GM23248 (cell line): ENCODE data around the gene TLCD4.

ENCODE experiments used
- EZH2 ChIP-seq: fragments of 200-600 bp; sonication (generic); IDR thresholded peaks from 2 replicates; pipeline ENCODE4 v1.6.1; 2018; ENCODE audit warnings: antibody characterized with exemption, mild to moderate bottlenecking; ENCODE audit not compliant: insufficient read depth, poor library complexity, severe bottlenecking
- EZH2phosphoT487 ChIP-seq: fragments of 200-600 bp; sonication (generic); IDR thresholded peaks from 2 replicates; pipeline ENCODE4 v1.6.1; 2018; ENCODE audit warnings: antibody characterized with exemption, moderate library complexity, mild to moderate bottlenecking, low read depth; ENCODE audit not compliant: insufficient read depth

GRCh38 chr1:95095833-95096217 is 21.3 kb upstream of the TLCD4 start:
- TF ChIP-seq EZH2 (no peak), EZH2phosphoT487 (no peak)
